CD4-positive, alpha-beta memory T cell (primary cell): ENCODE measurements around the gene AQP3. TPM values are rescaled to one million over a fixed set of nuclear protein-coding genes. Genes with fewer than 3 reads are reported as not detected.
"Not testable (repeated sequence)": the region's sequence is repeated elsewhere in the genome, so short reads cannot be mapped to it uniquely, and the experiment has no call there.

ENCODE experiments used
- CTCF ChIA-PET: fragments of 350-600 bp; sonication (Branson Sonifier 250); formaldehyde crosslinking; loops from one replicate; lab custom pipeline; 2021; ENCODE audit warnings: inconsistent platforms; ENCODE audit not compliant: partially characterized antibody; lab: Charles Lee
- POLR2A ChIA-PET: fragments of 350-600 bp; sonication (Branson Sonifier 250); formaldehyde crosslinking; loops from one replicate; lab custom pipeline; 2021; ENCODE audit not compliant: partially characterized antibody; lab: Charles Lee
- DNase-seq, 5 donors: peaks; one replicate each; pipeline versions ENCODE4 v3.0.0 to v3.0.0-alpha.2; 2020 to 2022; ENCODE audit warnings: mixed read lengths in 1 of 5
- H3K27ac ChIP-seq: one replicate; pipeline ENCODE4 v1.7.0; 2013; ENCODE audit warnings: low read depth, low read length
- H3K27me3 ChIP-seq: 2 replicates; pipeline ENCODE4 v1.7.0; 2013; ENCODE audit warnings: mild to moderate bottlenecking, low read length, moderate library complexity; ENCODE audit not compliant: insufficient read depth
- H3K36me3 ChIP-seq: 2 replicates; pipeline ENCODE4 v1.7.0; 2013; ENCODE audit warnings: mild to moderate bottlenecking, low read length, moderate library complexity; ENCODE audit not compliant: insufficient read depth
- H3K4me1 ChIP-seq: 2 replicates; pipeline ENCODE4 v1.7.0; 2013; ENCODE audit warnings: mild to moderate bottlenecking, low read length, moderate library complexity; ENCODE audit not compliant: insufficient read depth
- H3K4me3 ChIP-seq, 2 donors: one replicate each; pipeline ENCODE4 v1.7.0; 2013; ENCODE audit warnings: low read length in 2 of 2, mild to moderate bottlenecking in 1 of 2
- H3K9me3 ChIP-seq, 2 donors: one replicate each; pipeline ENCODE4 v1.7.0; 2013; ENCODE audit warnings: low read length in 2 of 2, control low read depth in 1 of 2; ENCODE audit not compliant: control insufficient read depth in 1 of 2
- H3K27ac Mint-ChIP-seq, 7 donors: one replicate each; pipeline ENCODE4 v1.8.0; 2020 to 2021; ENCODE audit warnings: mixed read lengths in 7 of 7, mild to moderate bottlenecking in 6 of 7, inconsistent platforms in 3 of 7, moderate library complexity in 3 of 7
- H3K27me3 Mint-ChIP-seq, 2 donors: one replicate each; pipeline ENCODE4 v1.8.0; 2020 to 2021; ENCODE audit warnings: mixed read lengths in 2 of 2
- H3K36me3 Mint-ChIP-seq, 2 donors: one replicate each; pipeline ENCODE4 v1.8.0; 2020 to 2021; ENCODE audit warnings: mixed read lengths in 2 of 2, inconsistent platforms in 1 of 2, mild to moderate bottlenecking in 1 of 2
- H3K4me1 Mint-ChIP-seq, 4 donors: one replicate each; pipeline ENCODE4 v1.8.0; 2020 to 2021; ENCODE audit warnings: mixed read lengths in 4 of 4, mild to moderate bottlenecking in 1 of 4
- H3K4me3 Mint-ChIP-seq, 8 donors: one replicate each; pipeline ENCODE4 v1.8.0; 2020 to 2021; ENCODE audit warnings: mixed read lengths in 8 of 8, mild to moderate bottlenecking in 7 of 8, moderate library complexity in 6 of 8, inconsistent platforms in 3 of 8
- H3K9me3 Mint-ChIP-seq, 8 donors: one replicate each; pipeline ENCODE4 v1.8.0; 2020 to 2021; ENCODE audit warnings: mixed read lengths in 8 of 8, mild to moderate bottlenecking in 5 of 8, inconsistent platforms in 3 of 8, moderate library complexity in 1 of 8
- intact Hi-C: fragments of 100-400 bp; cut with micrococcal nuclease; formaldehyde crosslinking; loops from one replicate; pipeline ENCODE4 v1.15.1; 2023
- polyA plus RNA-seq, 2 donors: library from polyadenylated mRNA; unstranded; fragments of 300-500 nt; fragmentation: Illumina TruSeq; gene quantifications; one replicate each; pipeline ENCODE4 v1.2.3, GENCODE V29; 2021
- total RNA-seq, 2 experiments: library from RNA; stranded (reverse); gene quantifications; one replicate each; pipeline ENCODE4 v1.2.3, GENCODE V29; 2021

AQP3 gene
- total RNA-seq: 100 to 1,000 TPM; 172 TPM
- 100 to 1,000 TPM; 484 to 562 TPM for polyA plus RNA-seq

DNA sequence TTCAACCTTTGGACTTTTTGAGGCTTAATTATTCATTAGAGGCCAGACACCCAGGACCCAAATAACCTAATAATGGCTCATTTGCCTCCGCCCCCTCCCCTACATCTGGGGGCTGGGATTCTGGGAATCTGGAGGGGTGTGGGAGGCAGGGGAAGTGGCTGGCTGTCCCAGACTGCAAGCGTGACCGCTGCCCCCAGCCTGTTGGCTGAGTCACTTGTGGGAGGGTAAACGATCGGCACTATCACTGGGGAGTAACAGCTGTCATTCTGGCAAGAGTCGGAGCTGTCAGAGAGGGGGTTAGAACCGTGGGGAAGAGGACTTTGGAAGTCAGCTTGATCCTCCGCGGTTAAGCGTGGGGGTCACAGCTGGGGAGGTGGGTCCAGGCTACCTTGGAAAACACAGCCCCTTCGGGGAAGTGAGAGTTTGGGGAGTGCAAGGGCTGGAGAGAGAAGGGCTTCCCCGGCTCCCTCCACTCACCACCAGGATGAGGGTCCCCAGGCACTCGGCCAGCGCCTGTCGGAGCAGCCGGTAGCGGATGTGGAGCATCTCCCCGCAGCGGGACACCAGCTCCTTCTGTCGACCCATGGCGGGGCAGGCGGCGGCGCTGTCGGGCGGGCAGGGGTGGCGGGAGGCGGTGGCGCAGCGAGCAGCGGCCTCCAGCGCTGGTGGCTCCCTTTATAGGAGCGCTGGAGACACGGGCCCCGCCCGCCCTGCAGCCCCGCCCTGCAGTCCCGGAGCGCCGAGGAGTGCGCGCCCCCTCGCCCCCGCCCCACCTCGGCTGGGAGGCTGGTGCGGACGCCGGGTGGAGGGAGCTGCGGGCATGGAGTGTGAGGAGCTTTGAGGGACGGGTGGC lies at the start of gene AQP3:
Gene AQP3, minus strand, starts transcription at position 648 of the 853 bp plus-strand sequence. Its CDS starts 63 bp downstream, at position 585.
- H3K4me1 ChIP-seq: peaks cover 65% of the 10 kb centered on the region
- peaks cover 20% of the 10 kb centered on the region for H3K36me3 ChIP-seq
- peak within 1 kb of the TSS; percentile 68 to 73 for H3K4me3 ChIP-seq
- Mint-ChIP-seq H3K36me3 (peaks cover 27 to 41% of the 10 kb centered on the region in 2 donors), H3K4me1 (peaks cover 31 to 74% (median 48%) of the 10 kb centered on the region in 4 donors), H3K9me3 (no peaks in the 10 kb centered on the region), H3K4me3 (peak within 1 kb of the TSS; percentile 92 to 98 (median 94)), H3K27ac (peak within 1 kb of the TSS; percentile 94 to 98 (median 96)), H3K27me3 (no peaks in the 10 kb centered on the region)
- no peaks in the 10 kb centered on the region for H3K9me3 ChIP-seq
- CTCF ChIA-PET: interaction anchor here (0.9 to 16.3 kb wide), 14 partner anchors 9 to 146 kb away, joined by 3 to 562 read pairs (median 4); partner anchors contain the start of gene NOL6
- no peaks in the 10 kb centered on the region for H3K27me3 ChIP-seq
- peak within 1 kb of the TSS; percentile 75 for H3K27ac ChIP-seq
- peak; percentile 76 to 84 (median 76) for DNase-seq
- intact Hi-C loops: loop anchor here (1.0 to 5.0 kb wide), 7 partner anchors 11 to 155 kb away; partner anchors contain the start of genes NFX1 and NOL6
- POLR2A ChIA-PET: interaction anchor here (0.6 to 17.8 kb wide), 17 partner anchors 11 to 1173 kb away, joined by 3 to 299 read pairs (median 5); partner anchors contain the start of genes B4GALT1, BAG1, DCTN3 and NFX1

DNA sequence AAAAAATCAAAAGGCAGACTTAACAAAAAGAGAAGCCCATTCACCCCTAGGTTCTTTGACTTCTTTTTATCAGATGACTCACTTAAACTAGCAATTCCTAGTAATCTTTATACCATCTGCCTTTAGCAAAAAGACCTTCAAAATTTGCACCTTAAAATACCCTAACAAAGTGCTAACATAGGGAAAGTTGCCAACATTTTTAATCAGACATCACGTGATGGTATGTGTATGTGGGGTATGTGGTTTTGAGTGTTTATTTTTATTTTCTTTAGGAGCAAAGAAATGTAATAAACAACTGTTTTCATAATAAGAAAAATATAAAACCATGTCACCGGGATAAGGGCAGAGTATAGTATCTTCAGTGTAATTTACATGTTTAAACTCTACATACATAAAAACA lies 46.4 kb upstream of the AQP3 start:
- H3K36me3 ChIP-seq, H3K27me3 Mint-ChIP-seq, H3K27me3 ChIP-seq, H3K27ac Mint-ChIP-seq, H3K9me3 Mint-ChIP-seq, H3K36me3 Mint-ChIP-seq, H3K4me1 ChIP-seq, H3K27ac ChIP-seq, H3K9me3 ChIP-seq, POLR2A ChIA-PET, H3K4me3 ChIP-seq, DNase-seq, intact Hi-C loops, H3K4me1 Mint-ChIP-seq, H3K4me3 Mint-ChIP-seq: not testable (repeated sequence)
- CTCF ChIA-PET: interaction anchor here (1.4 kb wide), 1 partner anchor 41 kb away, joined by 3 read pairs; no protein-coding TSS in a partner anchor

DNA sequence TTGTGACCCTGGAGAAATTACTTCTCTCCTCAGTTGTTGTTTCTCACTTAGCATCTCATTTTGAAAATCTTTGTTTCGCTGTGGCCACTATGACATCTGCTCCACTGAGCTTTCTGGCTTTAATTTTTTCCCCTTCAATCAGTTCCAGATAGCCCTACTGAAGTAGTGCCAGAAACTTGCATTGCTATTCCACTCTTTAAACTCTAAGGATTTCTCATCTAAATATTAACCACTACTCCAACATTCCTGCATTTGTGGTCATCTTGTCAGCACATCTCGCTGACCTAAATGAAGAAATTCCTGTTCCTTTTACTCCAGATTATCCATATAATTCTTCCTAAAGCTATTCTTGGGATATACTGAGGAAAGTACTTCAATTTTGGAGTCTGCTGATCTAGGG lies 41.7 kb upstream of the AQP3 start:
- H3K9me3 Mint-ChIP-seq: no peaks in the 10 kb centered on the region
- no peaks in the 10 kb centered on the region for H3K36me3 ChIP-seq
- H3K27ac Mint-ChIP-seq: no peak overlapping the region
- no peaks in the 10 kb centered on the region for H3K27me3 ChIP-seq
- no peak overlapping the region for H3K4me3 Mint-ChIP-seq
- H3K9me3 ChIP-seq: no peaks in the 10 kb centered on the region
- CTCF ChIA-PET: interaction anchor here (1.5 kb wide), 1 partner anchor 114 kb away, joined by 3 read pairs; no protein-coding TSS in a partner anchor
- no peaks in the 10 kb centered on the region for H3K4me1 Mint-ChIP-seq
- no peaks in the 10 kb centered on the region for H3K36me3 Mint-ChIP-seq
- no peak for DNase-seq
- H3K27me3 Mint-ChIP-seq: peaks cover 2 to 4% of the 10 kb centered on the region in 2 donors
- intact Hi-C loops: no loop called here
- POLR2A ChIA-PET: no interaction called here
- H3K4me3 ChIP-seq: no peak overlapping the region
- H3K27ac ChIP-seq: no peak overlapping the region
- H3K4me1 ChIP-seq: no peaks in the 10 kb centered on the region

DNA sequence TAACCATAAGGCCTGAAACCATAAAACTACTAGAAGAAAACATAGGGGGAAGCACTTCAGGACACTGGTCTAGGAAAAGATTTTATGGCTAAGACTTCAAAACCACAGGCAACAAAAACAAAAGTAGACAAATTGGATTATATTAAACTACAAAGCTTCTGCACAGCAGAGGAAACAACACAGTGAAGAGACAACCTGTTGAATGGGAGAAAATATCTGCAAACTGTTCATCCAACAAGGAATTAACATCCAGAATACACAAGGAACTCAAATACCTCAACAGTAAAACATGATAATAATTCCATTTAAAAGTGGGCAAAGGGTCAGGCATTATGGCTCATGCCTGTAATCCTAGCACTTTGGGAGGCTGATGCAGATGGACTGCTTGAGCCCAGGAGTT lies 37.9 kb upstream of the AQP3 start:
- H3K36me3 ChIP-seq, H3K4me3 ChIP-seq, H3K9me3 Mint-ChIP-seq, POLR2A ChIA-PET, H3K4me3 Mint-ChIP-seq, intact Hi-C loops, H3K4me1 Mint-ChIP-seq, DNase-seq, H3K27ac ChIP-seq, H3K9me3 ChIP-seq, H3K27me3 Mint-ChIP-seq, H3K27me3 ChIP-seq, H3K36me3 Mint-ChIP-seq, CTCF ChIA-PET, H3K4me1 ChIP-seq: not testable (repeated sequence)
- peak overlapping the region in 2 of 7 donors; percentile 51 to 61 for H3K27ac Mint-ChIP-seq

DNA sequence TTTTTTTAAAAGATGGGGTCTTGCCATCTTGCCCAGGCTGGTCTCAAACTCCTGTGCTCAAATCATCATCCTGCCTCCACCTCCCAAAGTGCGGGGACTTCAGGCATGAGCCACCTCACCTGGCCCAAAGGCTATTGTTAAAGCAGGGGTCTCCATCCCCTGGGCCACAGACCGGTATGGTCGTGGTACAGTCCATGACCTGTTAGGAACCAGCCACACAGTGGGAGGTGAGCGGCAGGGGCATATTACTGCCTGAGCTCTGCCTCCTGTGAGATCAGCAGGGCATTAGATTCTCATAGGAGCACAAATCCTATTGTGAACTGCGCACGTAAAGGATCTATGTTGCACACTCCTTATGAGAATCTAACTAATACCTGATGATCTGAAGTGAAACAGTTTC lies 33.6 kb upstream of the AQP3 start:
- CTCF ChIA-PET: interaction anchor here (24.2 kb wide), 1 partner anchor 30 kb away, joined by 562 read pairs; the partner anchor contains the start of gene AQP3

DNA sequence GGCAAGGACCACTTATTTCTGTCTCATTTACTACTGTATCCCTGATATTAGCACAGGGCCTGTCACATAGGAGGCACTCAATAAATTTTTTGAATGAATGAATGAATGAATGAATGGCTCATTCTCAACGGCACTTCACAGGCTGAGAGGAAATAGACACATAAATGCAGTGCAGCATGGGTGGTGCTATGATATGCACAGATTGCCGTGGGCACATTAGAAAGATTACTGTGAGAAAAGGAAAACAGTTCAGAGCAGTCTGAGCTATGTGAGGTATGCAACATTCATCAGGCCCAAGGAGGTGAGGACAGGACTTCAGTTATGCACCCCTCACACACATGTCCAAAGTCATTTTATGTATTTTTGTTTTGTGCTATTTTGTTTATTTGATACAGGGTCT lies 32.7 kb upstream of the AQP3 start:
- CTCF ChIA-PET: interaction anchor here (0.9 to 24.2 kb wide), 4 partner anchors 8 to 77 kb away, joined by 3 to 562 read pairs (median 8); partner anchors contain the start of gene AQP3
- H3K4me3 Mint-ChIP-seq: no peak overlapping the region
- DNase-seq: no peak

More for the DNA sequence above, 33.6 kb upstream of the AQP3 start:
- H3K9me3 Mint-ChIP-seq: no peaks in the 10 kb centered on the region
- H3K27ac Mint-ChIP-seq: no peak overlapping the region
- Histone ChIP-seq H3K9me3 (no peaks in the 10 kb centered on the region), H3K36me3 (no peaks in the 10 kb centered on the region), H3K4me1 (no peaks in the 10 kb centered on the region), H3K27me3 (no peaks in the 10 kb centered on the region), H3K27ac (no peak overlapping the region), H3K4me3 (no peak overlapping the region)
- no peaks in the 10 kb centered on the region for H3K36me3 Mint-ChIP-seq
- intact Hi-C loops: no loop called here
- no peak overlapping the region for H3K4me3 Mint-ChIP-seq
- DNase-seq: no peak
- POLR2A ChIA-PET: no interaction called here
- H3K27me3 Mint-ChIP-seq: peaks cover 0 to 2% of the 10 kb centered on the region in 2 donors
- H3K4me1 Mint-ChIP-seq: no peaks in the 10 kb centered on the region

DNA sequence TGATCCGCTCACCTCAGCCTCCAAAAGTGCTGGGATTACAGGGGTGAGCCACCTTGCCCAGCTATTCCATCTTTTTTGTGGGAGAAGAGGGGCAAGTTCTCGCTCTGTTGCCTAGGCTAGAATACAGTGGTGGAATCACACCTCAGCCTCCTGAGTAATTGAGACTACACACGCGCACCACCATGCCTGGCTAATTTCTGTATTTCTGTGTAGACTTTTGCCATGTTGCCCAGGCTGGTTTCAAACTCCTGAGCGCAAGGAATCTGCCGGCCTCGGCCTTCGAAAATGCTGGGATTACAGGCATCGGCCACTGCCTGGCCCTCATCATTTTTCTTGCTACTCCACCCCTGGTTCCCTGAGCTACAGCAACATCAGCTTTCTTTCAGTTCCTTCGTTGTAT lies 29.1 kb upstream of the AQP3 start:
- CTCF ChIA-PET: interaction anchor here (1.4 to 24.2 kb wide), 4 partner anchors 10 to 102 kb away, joined by 6 to 562 read pairs (median 26); partner anchors contain the start of gene AQP3
- POLR2A ChIA-PET: no interaction called here
- Mint-ChIP-seq H3K27ac (no peak overlapping the region), H3K36me3 (peaks cover 9 to 16% of the 10 kb centered on the region in 2 donors), H3K4me3 (peak overlapping the region in 2 of 8 donors; percentile 9 to 46), H3K9me3 (no peaks in the 10 kb centered on the region), H3K4me1 (peaks cover 8 to 31% (median 22%) of the 10 kb centered on the region in 4 donors), H3K27me3 (no peaks in the 10 kb centered on the region)
- Histone ChIP-seq H3K9me3 (no peaks in the 10 kb centered on the region), H3K27me3 (no peaks in the 10 kb centered on the region), H3K27ac (no peak overlapping the region), H3K4me3 (no peak overlapping the region), H3K36me3 (peaks cover 5% of the 10 kb centered on the region), H3K4me1 (peaks cover 24% of the 10 kb centered on the region)
- intact Hi-C loops: loop anchor here (10.0 kb wide), 1 partner anchor 248 kb away; no protein-coding TSS in a partner anchor
- DNase-seq: no peak

More for the DNA sequence above, 32.7 kb upstream of the AQP3 start:
- Mint-ChIP-seq H3K36me3 (no peaks in the 10 kb centered on the region), H3K27ac (peak overlapping the region in 1 of 7 donors; percentile 35), H3K9me3 (no peaks in the 10 kb centered on the region), H3K4me1 (no peaks in the 10 kb centered on the region), H3K27me3 (peaks cover 0 to 2% of the 10 kb centered on the region in 2 donors)
- Histone ChIP-seq H3K4me1 (no peaks in the 10 kb centered on the region), H3K36me3 (no peaks in the 10 kb centered on the region), H3K9me3 (no peaks in the 10 kb centered on the region), H3K4me3 (no peak overlapping the region), H3K27me3 (no peaks in the 10 kb centered on the region), H3K27ac (no peak overlapping the region)
- POLR2A ChIA-PET: no interaction called here
- intact Hi-C loops: no loop called here
